Hepatocyte (in vitro differentiated cells): ENCODE measurements around the gene LMNB1. TPM values are rescaled to one million over a fixed set of nuclear protein-coding genes. Genes with fewer than 3 reads are reported as not detected.
A peak's percentile ranks its signal among the peaks of the same experiment; 100 is the strongest.
"Not testable (repeated sequence)": the region's sequence is repeated elsewhere in the genome, so short reads cannot be mapped to it uniquely, and the experiment has no call there.

Source experiments
- DNase-seq: peaks from one replicate; pipeline ENCODE4 v3.0.0-alpha.2; 2016; ENCODE audit warnings: low spot score
- H2AFZ ChIP-seq: fragments of 200-600 bp; sonication (generic); 2 replicates; pipeline ENCODE4 v1.6.0; 2016; ENCODE audit warnings: antibody characterized with exemption, mild to moderate bottlenecking
- H3K27ac ChIP-seq: fragments of 200-600 bp; sonication (generic); 2 replicates; pipeline ENCODE4 v1.5.1; 2016; ENCODE audit warnings: mild to moderate bottlenecking
- H3K27me3 ChIP-seq: fragments of 200-600 bp; sonication (generic); 2 replicates; pipeline ENCODE4 v1.6.1; 2016
- H3K36me3 ChIP-seq: fragments of 200-600 bp; sonication (generic); replicated peaks from 2 replicates; pipeline ENCODE4 v1.5.1; 2016; ENCODE audit warnings: low read depth; ENCODE audit not compliant: insufficient read depth
- H3K4me1 ChIP-seq: fragments of 200-600 bp; sonication (generic); 2 replicates; pipeline ENCODE4 v1.5.1; 2016; ENCODE audit warnings: mild to moderate bottlenecking, moderate library complexity; ENCODE audit not compliant: insufficient read depth
- H3K4me2 ChIP-seq: fragments of 200-600 bp; sonication (generic); 2 replicates; pipeline ENCODE4 v1.6.0; 2016
- H3K4me3 ChIP-seq: fragments of 200-600 bp; sonication (generic); 2 replicates; pipeline ENCODE4 v1.5.1; 2016; ENCODE audit warnings: mild to moderate bottlenecking
- H3K79me2 ChIP-seq: fragments of 200-600 bp; sonication (generic); 2 replicates; pipeline ENCODE4 v1.6.0; 2017; ENCODE audit warnings: mild to moderate bottlenecking
- H3K9me2 ChIP-seq: fragments of 200-600 bp; sonication (generic); replicated peaks from 2 replicates; pipeline ENCODE4 v1.6.0; 2017; ENCODE audit warnings: mild to moderate bottlenecking; ENCODE audit not compliant: insufficient read depth
- H3K9me3 ChIP-seq: fragments of 200-600 bp; sonication (generic); 2 replicates; pipeline ENCODE4 v1.5.1; 2016; ENCODE audit warnings: low read depth, mild to moderate bottlenecking
- H4K20me1 ChIP-seq: fragments of 200-600 bp; sonication (generic); 2 replicates; pipeline ENCODE4 v1.6.0; 2016; ENCODE audit warnings: mild to moderate bottlenecking; ENCODE audit not compliant: insufficient read depth, poor library complexity, severe bottlenecking
- EZH2 ChIP-seq: fragments of 200-600 bp; sonication (generic); IDR thresholded peaks from 2 replicates; pipeline ENCODE4 v1.6.1; 2016; ENCODE audit warnings: antibody characterized with exemption, mild to moderate bottlenecking, borderline replicate concordance
- EZH2phosphoT487 ChIP-seq: fragments of 200-600 bp; sonication (generic); IDR thresholded peaks from one replicate; pipeline ENCODE4 v1.6.1; 2018; ENCODE audit warnings: antibody characterized with exemption, mild to moderate bottlenecking, low read depth, moderate library complexity; ENCODE audit not compliant: unreplicated experiment, severe bottlenecking
- WGBS: methylation state at CpG from one replicate; pipeline ENCODE4 v1.1.6; 2016; ENCODE audit warnings: low lambda C conversion rate; ENCODE audit errors: missing lambda C conversion rate; 5-methylcytosine and 5-hydroxymethylcytosine counted together
- polyA plus RNA-seq: library from polyadenylated mRNA; unstranded; fragments of >200 nt; fragmentation: Nextera tagmentation; extraction: Ambion mirVana; gene quantifications from 2 replicates; pipeline ENCODE4 v1.2.1, GENCODE V29; 2016
- total RNA-seq: library from RNA; depleted of rRNA; stranded (reverse); fragments of >200 nt; gene quantifications from 2 replicates; pipeline ENCODE4 v1.2.3, GENCODE V29; 2014
- TF ChIP-seq, protein P1 (sequence below): fragments of 200-600 bp; sonication (generic); IDR thresholded peaks from 2 replicates; pipeline ENCODE4 v1.5.1; 2016; ENCODE audit warnings: antibody characterized with exemption, mild to moderate bottlenecking; ENCODE audit not compliant: poor library complexity

The LMNB1 gene, protein sequence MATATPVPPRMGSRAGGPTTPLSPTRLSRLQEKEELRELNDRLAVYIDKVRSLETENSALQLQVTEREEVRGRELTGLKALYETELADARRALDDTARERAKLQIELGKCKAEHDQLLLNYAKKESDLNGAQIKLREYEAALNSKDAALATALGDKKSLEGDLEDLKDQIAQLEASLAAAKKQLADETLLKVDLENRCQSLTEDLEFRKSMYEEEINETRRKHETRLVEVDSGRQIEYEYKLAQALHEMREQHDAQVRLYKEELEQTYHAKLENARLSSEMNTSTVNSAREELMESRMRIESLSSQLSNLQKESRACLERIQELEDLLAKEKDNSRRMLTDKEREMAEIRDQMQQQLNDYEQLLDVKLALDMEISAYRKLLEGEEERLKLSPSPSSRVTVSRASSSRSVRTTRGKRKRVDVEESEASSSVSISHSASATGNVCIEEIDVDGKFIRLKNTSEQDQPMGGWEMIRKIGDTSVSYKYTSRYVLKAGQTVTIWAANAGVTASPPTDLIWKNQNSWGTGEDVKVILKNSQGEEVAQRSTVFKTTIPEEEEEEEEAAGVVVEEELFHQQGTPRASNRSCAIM
- total RNA-seq (20.5 and 30.8 TPM in 2 replicates), polyA plus RNA-seq (7.5 and 12.9 TPM in 2 replicates)

DNA sequence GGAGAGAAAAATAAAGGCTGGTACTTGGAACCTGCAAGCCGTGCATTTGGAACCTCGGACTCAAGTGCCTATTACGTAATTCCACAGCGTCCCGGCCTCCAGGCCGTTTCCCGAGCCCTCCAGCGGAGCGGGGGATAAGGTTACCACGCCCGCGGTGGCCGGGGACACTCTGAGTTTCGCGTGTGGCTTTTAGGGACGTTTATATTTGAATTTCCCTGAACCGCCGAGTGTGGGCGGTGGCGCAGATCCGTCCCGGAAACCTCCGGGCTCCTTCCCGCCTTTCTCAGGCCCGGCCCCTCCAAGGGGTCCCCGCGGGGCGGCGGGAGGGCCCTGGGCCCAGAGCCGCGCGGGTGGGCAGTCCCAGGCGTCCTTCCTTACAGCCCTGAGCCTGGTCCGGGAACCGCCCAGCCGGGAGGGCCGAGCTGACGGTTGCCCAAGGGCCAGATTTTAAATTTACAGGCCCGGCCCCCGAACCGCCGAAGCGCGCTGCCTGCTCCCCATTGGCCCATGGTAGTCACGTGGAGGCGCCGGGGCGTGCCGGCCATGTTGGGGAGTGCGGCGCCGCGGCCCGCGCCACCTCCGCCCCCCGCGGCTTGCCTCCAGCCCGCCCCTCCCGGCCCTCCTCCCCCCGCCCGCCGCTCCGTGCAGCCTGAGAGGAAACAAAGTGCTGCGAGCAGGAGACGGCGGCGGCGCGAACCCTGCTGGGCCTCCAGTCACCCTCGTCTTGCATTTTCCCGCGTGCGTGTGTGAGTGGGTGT lies at the start of gene LMNB1:
Gene LMNB1 (plus strand): TSS at position 638 of the 758 bp plus-strand sequence. CDS start 373 bp downstream, outside the sequence.
- Histone ChIP-seq H3K36me3 (no peaks in the 10 kb centered on the region), H3K9me3 (no peaks in the 10 kb centered on the region), H3K79me2 (peaks cover 31% of the 10 kb centered on the region), H3K9me2 (no peaks in the 10 kb centered on the region), H3K4me3 (peak within 1 kb of the TSS; percentile 99), H3K27me3 (no peaks in the 10 kb centered on the region), H2AFZ (peak within 1 kb of the TSS; percentile 81), H4K20me1 (no peaks in the 10 kb centered on the region), H3K4me1 (no peaks in the 10 kb centered on the region), H3K4me2 (peak within 1 kb of the TSS; percentile 96), H3K27ac (peak within 1 kb of the TSS; percentile 92)
- peak; percentile 96 for DNase-seq
- WGBS: under 1% methylated on average over 43 of the region's 74 CpGs
- no peak for TF ChIP-seq EZH2
- no peak for TF ChIP-seq EZH2phosphoT487
- TF ChIP-seq, protein P1, sequence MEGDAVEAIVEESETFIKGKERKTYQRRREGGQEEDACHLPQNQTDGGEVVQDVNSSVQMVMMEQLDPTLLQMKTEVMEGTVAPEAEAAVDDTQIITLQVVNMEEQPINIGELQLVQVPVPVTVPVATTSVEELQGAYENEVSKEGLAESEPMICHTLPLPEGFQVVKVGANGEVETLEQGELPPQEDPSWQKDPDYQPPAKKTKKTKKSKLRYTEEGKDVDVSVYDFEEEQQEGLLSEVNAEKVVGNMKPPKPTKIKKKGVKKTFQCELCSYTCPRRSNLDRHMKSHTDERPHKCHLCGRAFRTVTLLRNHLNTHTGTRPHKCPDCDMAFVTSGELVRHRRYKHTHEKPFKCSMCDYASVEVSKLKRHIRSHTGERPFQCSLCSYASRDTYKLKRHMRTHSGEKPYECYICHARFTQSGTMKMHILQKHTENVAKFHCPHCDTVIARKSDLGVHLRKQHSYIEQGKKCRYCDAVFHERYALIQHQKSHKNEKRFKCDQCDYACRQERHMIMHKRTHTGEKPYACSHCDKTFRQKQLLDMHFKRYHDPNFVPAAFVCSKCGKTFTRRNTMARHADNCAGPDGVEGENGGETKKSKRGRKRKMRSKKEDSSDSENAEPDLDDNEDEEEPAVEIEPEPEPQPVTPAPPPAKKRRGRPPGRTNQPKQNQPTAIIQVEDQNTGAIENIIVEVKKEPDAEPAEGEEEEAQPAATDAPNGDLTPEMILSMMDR: no peak

DNA sequence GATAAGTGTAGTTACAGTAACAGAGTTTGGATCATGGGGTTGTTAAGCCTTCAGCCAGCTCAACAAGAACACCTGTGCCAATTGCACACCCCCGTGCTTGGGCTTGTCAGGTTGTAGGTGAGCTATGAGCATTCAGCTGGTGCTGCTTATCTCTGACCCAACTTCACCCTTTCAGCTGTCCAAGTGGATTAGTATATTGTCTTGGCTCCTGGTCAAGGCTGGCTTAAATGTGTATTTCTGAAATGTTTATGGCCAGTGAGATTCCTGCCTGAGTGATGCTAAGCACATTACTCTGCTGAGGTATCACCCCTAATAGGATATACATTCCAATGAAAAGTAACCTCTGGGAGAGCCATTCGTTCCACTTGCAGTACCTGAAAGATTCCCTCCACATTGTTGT lies 44.2 kb upstream of the LMNB1 start:
- no peaks in the 10 kb centered on the region for H3K79me2 ChIP-seq
- TF ChIP-seq, protein P1: no peak
- TF ChIP-seq EZH2phosphoT487 (no peak), EZH2 (no peak)

DNA sequence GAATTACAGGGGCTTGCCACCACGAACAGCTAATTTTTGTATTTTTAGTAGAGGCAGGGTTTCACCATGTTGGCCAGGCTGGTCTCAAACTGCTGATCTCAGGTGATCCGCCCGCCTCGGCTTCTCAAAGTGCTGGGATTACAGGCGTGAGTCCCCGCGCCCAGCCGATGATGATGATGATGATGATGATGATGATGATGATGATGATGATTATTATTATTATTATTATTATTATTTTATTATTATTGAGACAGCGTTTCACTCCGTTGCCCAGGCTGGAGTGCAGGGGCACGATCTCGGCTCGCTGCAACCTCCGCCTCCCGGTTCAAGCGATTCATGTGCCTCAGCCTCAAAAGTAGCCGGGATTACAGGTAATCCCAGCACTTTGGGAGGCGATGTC lies 42.4 kb upstream of the LMNB1 start:
- H3K36me3 ChIP-seq, H3K27me3 ChIP-seq, H3K27ac ChIP-seq, H3K4me1 ChIP-seq, H3K9me2 ChIP-seq, H3K79me2 ChIP-seq, H3K4me2 ChIP-seq, DNase-seq, H4K20me1 ChIP-seq, H3K9me3 ChIP-seq, H3K4me3 ChIP-seq, H2AFZ ChIP-seq: not testable (repeated sequence)
- 96% methylated on average over 18 of the region's 18 CpGs for WGBS

More for the DNA sequence above, 44.2 kb upstream of the LMNB1 start:
- Histone ChIP-seq H3K27ac (no peak overlapping the region), H3K9me3 (no peaks in the 10 kb centered on the region), H3K4me1 (no peaks in the 10 kb centered on the region), H4K20me1 (no peaks in the 10 kb centered on the region), H2AFZ (no peak overlapping the region), H3K4me3 (no peak overlapping the region), H3K9me2 (no peaks in the 10 kb centered on the region), H3K36me3 (no peaks in the 10 kb centered on the region), H3K4me2 (no peak overlapping the region), H3K27me3 (no peaks in the 10 kb centered on the region)
- no peak for DNase-seq
- WGBS: 28% methylated on average over 2 of the region's 2 CpGs

DNA sequence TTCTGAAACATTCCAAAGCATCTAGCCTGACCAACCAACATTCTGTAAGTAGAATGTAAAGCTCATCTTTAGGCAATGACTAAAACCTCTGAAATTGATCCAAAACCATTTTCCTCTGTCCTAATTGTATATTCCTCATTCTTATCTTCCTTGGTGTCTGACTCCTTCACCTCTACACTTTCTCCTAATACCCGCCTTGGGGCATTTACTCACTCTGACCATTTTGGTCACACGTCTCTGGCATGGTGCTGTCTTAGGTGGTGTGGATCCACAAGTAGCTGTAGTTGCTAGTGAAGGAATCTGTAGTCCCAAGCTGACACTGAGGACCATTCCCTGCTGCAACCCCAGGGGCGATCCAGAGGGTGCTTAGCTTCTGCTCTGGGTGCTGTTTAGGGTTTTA lies 40.8 kb upstream of the LMNB1 start:
- 60% methylated on average over 3 of the region's 3 CpGs for WGBS
- TF ChIP-seq, protein P1: no peak
- TF ChIP-seq EZH2phosphoT487 (no peak), EZH2 (no peak)
- Histone ChIP-seq H3K79me2 (no peaks in the 10 kb centered on the region), H3K36me3 (no peaks in the 10 kb centered on the region), H3K27me3 (no peaks in the 10 kb centered on the region), H3K27ac (no peak overlapping the region), H3K9me3 (no peaks in the 10 kb centered on the region), H3K4me3 (no peak overlapping the region), H4K20me1 (no peaks in the 10 kb centered on the region), H2AFZ (no peak overlapping the region), H3K4me1 (no peaks in the 10 kb centered on the region), H3K4me2 (no peak overlapping the region), H3K9me2 (no peaks in the 10 kb centered on the region)
- no peak for DNase-seq
